SK-N-DZ (cell line): ENCODE results near the gene APOD.

Experiments
- DNase-seq: peaks from one replicate; pipeline ENCODE4 v3.0.0-alpha.2; 2015; ENCODE audit warnings: low spot score

Gene APOD

DNA sequence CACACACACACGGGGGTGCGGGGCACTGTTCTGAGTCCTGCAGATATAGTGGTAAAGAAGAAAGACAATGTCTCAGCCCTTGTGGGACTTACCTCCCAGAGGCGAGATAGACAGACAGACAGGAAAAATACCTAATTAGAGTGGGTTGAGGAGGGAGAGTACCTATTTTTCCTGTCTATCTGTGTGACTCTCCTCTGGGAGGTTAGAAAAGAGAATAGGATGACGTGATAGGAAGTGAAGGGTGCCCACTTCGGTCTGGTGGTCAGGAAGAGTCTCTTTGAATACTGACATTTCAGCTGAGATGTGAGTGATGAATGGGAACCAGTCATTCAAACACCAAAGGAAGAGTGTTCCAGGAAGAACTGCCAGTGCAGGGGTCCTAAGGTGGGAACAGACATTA, 4.1 kb upstream of the APOD start:
- DNase-seq, result no peak

DNA sequence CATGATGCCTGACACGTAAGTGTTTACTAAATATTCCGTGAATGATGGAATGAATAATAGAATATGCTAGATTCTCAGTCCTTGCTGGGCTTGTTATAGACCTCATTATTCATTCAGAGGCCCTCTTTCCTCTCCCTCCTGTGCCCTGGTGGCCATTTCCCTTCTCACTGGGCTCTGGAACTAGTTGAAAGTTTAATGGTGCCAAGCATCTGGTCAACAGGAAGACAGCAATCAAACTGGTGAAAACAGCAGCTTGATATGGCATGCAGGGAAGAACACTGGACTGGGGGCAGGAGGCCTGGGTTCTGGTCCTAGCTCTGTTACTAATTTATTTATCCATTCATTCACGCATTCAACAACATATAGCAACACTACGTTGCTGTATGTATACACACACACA, 3.7 kb upstream of the APOD start:
- no peak for DNase-seq

DNA sequence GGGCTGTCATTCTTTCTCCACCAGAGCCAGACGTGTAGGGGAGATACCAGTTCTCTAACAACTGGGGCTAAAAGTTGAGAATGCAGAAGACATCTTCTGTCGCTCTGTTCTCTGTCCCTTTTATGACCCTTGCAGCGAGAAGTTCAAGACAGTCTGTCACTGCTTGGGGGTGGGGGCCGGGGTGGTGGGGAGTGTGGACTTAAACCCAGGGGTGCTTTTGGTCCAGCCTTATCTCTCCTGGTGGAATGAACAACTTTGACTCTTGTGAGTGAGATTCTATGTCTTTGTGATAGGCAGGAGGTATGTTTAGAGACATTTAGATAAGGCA, 767 bp upstream of the APOD start:
- DNase-seq, result no peak

DNA sequence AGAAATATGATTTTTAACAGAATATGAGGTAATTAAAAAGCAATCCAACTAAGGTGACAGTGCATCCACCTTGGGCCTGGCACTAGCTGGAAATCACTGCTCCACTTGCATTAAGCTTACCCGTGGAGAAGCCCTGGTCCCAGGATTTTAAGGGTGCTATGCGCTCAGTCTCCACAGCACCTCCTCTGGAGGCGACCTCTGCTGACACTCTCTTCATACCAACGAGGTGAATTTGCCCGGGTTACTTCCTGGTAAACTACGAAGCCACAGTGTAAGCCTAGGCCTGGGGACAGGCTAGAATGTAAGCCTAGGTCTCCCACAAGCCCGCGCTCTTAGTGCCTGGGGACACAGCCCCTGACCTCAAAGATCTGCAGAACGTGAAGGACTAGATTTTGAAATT, 793 bp downstream of the APOD start:
- no peak for DNase-seq

DNA sequence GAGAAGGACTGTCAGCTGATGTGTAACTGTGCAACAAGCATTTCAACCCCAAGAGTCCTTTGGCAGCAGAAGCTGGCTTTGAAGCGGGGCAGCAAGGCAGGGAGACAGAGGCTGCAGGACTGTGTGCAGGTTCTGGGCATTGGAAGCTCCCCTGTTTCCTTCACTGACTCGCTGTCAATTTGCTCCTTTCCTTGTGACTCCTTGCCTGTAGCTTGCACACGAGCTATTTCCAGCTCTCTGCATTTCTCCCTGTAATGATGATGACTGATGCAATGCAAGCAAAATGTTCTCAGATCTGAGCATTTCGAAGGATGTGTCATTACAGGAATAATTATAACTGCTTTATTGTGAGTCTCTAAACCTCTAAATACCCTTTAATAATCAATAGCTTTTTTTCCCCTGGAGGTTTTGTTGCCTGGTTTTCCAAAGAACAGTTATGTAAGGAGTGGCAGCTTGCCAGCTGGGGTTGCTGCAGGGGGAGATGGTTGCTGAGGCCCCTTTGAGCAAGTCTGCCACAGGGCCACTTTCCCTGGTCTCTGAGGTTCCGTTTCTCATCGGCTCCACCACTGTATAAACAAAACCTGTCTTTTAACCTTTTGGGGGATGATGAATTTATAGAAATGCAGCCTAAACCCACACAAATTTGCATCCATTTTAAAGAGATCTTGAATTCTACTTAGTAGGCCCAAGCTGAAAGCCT, 2.8 kb downstream of the APOD start:
- no peak for DNase-seq

DNA sequence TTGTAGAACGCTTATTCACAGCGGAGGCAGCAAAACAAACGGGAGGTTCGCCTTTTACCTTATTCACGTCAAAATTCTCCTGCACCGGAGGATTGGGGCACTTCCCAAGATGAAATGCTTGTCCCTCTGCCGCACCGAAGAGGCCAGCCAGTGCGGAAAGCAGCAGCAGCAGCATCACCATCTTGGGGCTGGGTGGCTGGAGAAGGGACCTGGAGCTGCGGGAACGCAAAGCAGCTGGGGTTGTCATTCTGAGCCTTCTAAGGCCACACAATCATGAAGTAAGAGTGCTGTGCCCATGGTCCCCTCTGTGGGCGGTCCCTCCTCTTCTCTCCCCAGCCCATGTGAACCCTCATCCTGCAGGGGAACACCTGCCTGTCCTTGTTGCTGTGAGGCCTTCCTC, 4.5 kb downstream of the APOD start:
- DNase-seq, result no peak

DNA sequence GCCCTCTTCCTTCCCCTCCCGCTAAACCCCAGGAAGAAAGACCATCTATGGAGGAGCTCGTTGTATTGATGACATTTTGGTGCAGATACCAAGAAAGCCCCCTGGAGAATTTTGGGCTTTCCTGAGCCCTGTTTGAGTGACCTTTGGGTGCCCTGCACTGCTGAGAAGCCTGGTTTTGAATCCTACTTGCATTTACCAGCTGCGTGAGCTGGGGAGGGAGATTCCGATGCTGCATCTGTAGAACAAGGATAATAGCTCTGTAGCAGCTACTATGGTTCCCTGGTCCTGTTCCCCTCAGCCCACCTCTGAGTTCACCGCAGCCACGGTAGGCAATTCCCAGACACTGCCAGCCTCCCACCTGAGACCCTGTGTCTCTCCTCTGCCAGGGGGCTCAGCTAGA, 5.2 kb downstream of the APOD start:
- DNase-seq, result no peak

DNA sequence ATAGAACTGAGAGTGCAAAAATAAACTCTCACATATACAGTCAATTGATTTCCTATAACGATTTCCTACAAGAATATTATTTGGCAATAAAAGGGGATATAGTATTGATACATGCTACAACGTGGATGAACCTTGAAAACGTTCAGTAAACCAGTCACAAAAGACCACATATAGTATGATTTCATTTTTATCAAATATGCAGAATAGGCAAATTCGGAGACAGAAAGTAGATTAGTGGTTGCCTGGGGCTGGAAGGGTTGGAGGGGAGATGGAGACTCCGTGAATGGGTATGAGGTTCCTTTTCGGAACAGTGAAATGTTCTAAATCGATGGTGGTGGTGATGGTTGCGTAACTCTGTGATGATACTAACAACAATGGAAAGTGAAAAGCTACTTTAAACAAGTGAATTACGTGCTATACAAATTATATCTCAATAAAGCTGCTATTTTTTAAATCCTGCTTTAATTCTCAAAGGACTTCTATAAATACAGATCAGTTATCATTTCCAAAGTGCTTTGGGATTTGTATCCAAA, 6.0 kb downstream of the APOD start:
- DNase-seq, result no peak

DNA sequence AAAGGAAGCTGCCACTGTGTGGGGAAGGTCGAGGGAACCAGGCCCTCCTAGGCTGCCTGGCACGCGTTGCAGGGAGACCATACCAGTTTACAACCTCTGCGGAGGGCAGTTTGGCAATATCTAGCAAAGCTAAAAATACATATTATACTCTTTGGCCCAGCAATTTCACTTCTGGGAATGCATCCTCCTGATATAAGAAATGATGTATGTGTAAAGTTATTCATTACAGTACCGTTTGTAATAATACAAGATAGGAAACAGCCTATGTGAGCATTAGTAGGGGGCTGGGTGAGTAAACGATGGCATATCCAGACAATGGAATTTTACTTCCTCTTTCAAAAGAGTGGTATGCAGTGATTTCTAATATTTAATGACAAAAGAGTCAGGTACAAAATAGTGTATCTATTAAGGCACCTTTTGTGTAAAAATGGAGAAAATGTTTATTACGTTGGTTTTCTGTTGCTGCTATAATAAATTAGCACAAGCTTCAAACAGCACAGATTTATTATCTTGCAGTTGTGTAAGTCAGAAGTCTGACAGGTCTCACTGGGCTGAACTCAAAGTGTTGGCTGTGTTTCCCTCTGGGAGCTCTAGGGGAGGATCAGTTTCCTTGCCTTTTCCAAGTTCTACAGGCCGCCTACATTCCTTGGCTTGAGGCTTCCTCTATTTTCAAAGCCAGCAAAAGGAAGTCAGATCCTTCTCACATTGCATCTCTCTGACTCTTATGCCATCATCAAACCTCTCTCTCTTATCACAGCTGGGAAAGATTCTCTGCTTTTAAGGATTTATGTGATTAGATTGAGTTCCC, 9.0 kb downstream of the APOD start:
- no peak for DNase-seq

DNA sequence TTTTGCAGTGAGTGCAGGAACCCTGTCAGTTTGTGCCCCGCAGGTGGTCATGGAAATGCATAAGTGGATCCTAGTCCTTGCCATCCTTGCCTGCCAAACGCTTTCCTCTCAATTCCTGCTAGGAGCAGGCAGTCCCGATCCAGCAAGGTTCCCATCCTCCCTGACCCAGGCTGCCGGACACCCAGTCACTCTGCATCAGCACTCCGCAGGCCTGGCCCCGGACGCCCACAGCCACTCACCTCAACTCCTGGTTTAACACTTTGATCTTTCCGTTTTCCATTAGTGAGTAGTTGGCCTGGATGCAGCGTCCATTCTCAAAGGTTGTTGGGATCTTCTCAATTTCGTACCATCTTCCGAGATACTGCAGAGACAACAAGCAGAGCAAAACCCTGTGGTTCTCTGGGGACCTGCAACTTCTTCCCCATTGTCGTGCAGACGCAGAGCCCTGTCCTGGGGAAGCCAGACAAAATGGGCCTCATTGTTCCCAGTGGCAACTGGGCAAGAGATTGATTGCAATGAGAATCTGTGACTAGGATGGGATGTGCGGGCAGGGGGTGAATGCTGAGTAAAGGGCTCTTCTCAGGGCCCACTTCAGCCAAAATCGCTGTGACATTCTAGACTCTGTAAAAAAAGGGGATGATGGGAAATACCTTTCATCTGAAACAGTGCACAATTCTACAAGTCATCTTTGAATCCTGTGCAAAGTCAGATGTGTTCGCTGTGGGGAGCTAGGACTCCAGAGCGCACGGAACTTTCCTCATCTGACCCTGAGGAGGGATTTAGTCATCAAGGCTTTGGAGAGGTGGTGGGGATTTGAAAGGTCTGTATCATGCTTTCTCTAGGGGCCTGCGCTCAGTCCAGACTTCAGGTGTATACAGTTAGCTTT, 9.9 kb downstream of the APOD start:
- no peak for DNase-seq

DNA sequence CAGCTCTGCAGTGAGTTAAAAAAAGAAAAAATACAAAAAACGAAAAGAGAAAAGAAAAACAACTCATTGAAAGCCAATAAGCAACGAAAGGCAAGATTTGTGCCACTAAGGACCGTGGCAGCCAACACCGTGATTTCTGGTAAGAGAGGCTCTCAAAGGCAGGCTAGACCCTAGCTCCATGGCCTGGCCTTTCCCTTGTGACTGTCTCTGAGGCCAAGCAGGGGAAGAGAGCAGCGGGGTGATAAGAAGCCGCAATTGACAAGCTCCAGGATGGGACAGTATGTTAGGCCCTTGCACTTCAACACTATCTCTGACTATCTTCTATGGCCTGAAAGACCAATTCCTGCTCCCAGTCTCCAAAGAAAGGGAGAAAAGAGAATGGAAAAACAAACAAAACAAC, 12.4 kb downstream of the APOD start:
- no peak for DNase-seq

DNA sequence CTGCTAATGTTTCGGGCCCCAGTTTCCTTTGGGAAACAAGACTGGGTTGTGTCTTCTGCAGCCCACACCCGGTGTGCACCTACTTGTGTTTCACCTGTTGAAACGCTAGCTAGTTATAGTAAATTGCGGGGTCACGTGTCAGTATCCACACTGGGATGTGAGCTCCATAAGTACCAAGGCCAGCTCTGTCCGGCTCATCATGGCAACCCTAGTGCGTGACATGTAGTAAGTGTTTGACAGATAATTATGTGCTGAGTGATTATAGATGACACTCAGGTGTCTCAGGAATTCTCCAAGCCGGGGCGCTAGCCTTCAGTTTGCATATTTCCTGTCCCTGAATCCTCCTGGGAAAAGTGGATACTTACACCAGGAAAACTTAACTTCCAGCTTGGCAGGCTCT, 12.8 kb downstream of the APOD start:
- no peak for DNase-seq

DNA sequence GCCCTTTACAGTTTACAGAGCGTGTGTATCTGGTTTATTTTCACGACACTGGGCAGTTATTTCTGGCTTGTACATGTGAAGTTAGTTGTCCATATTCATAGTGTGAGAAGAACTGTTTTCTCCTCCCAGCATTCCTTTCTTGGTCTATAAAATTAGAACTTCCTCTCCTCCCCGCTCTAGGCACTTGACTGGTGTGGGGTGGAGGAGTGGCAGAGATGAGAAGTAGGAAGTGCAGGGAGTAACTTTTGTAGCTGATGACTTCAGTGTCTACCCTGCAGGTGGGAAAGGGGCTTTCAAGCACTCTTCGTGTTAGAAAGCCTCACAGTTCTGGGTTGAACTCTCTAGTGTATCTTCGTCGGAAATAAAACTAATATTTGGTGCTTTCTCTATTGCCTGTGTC, 13.4 kb downstream of the APOD start:
- no peak for DNase-seq

DNA sequence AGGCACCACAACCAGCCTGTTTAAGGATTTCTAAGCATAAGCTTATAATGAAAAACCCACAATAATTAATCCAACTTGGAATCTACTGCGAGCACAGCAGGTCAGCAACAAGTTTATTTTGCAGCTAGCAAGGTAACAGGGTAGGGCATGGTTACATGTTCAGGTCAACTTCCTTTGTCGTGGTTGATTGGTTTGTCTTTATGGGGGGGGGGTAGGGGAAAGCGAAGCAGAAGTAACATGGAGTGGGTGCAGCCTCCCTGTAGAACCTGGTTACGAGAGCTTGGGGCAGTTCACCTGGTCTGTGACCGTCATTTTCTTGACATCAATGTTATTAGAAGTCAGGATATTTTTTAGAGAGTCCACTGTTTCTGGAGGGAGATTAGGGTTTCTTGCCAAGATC, 15.1 kb downstream of the APOD start:
- no peak for DNase-seq

DNA sequence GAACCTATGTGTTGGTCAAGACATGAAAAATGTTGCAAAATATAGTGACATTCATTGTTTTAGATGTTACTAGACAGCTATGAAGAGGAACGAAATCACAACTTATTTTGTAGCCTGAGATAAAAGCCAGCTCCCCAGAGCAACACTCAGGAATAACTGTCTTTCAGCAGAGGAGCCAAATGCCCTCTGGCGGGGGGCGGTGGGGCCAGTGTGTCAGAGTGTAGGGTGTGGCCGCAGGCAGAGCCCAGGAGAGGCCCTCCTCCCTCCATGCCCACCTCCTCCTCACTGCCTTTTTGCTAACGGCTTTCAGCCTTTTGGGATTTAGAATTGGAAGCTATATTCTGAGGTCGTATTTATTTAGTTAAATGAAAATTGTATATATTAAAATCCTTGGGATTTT, 16.9 kb downstream of the APOD start:
- no peak for DNase-seq

DNA sequence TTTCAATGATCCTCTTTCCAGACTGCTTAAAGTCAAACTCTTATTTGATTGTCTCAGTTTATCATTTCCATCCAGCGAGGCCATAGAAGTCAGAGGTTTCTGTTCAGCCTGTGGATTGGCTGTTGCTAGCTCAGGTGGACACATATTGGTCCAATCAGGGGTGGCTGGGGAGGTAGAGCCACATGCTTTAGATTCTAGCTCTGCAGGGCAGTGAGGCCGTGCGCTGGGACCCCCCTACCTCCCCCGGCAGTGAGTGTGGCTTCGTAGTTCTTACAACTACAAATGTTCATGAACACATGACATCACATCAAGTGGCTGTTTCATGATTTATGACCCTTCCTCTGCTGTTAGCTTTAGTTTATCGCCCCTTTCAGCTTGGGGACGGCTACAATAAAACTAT, 18.0 kb downstream of the APOD start:
- DNase-seq, result peak; percentile 65

DNA sequence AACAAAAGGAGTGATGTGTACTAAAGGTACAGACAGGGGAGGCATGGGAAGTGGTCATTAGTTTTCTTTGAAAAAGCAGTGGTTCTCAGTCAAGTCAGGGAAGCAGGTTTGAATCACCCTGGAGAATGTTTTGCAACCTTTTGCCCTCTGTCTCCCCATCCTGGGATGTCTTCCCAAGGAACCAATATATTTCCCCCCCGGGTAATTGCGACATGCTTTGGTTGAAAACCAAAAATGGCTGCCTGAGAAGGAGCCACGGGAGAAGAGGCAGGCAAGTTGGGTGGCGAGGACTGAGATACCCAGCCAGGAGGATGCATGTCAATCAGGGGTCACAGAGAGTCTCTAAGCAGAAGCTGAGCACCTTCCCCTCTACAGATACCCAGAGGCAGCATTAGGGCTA, 20.4 kb downstream of the APOD start:
- DNase-seq, result no peak

DNA sequence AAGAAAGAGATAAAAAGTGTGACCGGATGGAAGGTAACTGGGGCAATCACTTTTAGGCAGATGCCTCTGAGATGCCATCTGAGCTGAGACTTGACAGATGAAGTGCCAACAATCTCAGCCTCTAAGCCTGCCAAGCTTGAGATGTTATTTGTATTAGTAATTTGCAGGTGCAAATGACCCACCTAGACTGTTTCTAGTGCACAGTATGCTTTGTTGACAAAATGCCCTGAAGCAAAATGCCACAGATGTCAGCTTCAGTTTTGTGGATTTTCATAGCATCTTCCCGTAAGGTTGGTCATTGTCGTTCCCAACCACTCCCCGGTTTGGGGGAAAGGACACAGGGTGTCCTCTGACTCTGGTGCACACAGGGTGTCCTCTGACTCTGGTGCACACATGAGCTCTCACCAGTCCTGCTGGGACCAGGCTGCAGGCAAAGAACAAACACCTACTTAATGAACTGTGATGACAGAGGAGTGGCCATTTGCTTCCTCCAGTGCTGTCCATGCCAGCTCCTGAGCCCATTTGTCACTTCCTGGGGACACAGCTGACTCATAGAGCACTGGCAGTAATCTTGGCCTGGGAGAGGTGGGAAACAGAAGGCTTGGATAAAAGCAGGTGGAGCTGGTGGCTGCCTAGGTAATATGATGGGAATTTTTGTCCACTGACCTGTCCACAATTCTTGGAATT, 23.9 kb downstream of the APOD start:
- DNase-seq, result no peak

DNA sequence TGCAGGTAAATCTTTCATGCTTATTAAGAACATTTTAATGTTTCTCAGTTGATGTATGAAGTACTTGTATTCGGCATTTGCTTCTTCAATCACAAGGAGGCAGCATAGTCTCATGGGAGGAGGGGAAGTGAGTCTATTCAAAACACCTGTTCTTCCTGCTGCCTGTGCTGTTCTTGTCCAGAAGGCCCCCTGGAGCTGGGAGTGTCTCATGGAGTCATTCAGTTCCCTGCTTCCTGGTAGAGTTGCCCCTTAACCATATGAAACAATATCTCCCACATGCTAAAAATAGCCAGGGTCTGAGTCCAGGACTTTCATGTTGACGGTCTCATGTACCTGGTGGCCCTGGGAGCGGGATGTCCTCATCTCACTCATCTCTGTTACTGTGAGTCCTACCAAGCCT, 25.1 kb downstream of the APOD start:
- DNase-seq, result peak; percentile 54

DNA sequence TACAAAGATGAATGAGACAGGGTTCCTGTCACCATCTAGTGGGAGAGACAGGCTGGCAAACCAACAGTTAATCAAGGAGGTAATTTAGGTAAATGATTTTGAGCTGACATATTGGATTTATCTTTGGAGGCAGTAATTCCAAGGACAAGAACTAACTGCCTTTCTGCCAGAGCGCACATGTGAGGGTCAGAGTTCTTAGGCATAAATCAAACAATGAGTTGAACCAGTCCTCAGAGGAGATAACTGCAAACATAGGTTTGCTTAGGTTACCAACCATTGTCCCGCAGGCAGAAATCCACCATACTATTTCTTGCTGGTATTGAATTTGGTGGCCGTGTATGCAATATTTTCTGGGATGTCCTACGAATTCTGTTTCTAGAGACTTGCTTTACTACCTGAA, 26.4 kb downstream of the APOD start:
- no peak for DNase-seq

DNA sequence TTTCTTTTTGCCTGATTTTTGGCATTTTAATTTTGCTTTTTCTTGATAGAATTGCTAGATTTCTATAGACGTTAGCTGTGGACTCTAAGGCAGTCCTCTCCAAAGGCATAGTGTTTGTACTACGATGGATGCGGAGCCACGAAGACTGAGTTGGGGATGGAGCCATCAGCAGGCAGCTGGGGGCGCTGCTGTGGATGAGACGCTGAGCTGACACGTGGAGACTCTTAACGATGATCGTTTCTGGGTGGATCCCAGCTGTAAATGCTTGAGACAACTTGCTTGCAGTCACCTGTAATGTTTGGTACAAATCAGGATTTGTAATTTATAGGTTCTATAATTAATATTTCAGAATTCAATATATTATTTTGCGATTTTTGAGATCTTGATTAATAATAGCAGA, 27.4 kb downstream of the APOD start:
- no peak for DNase-seq

DNA sequence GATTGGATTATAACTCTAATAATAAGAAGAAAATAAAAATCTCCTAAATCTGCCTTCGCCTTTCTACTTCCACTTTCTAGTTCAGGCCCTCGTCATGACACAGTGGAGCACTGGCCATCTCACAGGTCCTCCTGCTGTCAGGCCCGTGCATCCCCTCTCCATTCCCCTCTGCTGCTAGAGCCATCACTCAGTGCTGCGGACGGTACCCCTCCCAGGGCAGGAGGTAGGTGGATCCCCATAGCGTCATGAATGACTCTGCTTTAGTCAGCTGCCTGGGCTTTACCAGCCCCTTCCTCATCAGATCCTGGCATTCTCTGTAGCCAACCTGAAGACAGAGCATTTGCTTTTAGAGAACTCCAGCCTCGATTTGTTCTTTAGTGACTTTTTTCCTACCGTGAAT, 28.6 kb downstream of the APOD start:
- DNase-seq, result no peak
